CD14-positive monocyte (primary cell): Measurements from ENCODE around the gene RELN. TPM values are rescaled to one million over a fixed set of nuclear protein-coding genes. Genes with fewer than 3 reads are reported as not detected.

ENCODE experiments used
- DNase-seq, 3 donors: peaks; one replicate each; pipeline ENCODE4 v3.0.0-alpha.2; 2011 to 2022
- H2AFZ ChIP-seq: 2 replicates; pipeline ENCODE4 v1.6.0; 2012; ENCODE audit warnings: mild to moderate bottlenecking, low read depth, low read length, inconsistent platforms; ENCODE audit not compliant: insufficient read depth, poor library complexity, severe bottlenecking
- H3K27ac ChIP-seq, 2 donors: 1 replicate in 1 of 2; 2 replicates in 1 of 2; pipeline ENCODE4 v1.5.1; 2012 to 2013; ENCODE audit warnings: low read length in 2 of 2, control low read depth in 1 of 2, inconsistent platforms in 1 of 2, low read depth in 1 of 2, mild to moderate bottlenecking in 1 of 2
- H3K27me3 ChIP-seq, 2 donors: one replicate each; pipeline versions ENCODE4 v1.6.0 to v1.6.1; 2011 to 2013; ENCODE audit warnings: low read length in 2 of 2; ENCODE audit not compliant: control insufficient read depth in 2 of 2, insufficient read depth in 2 of 2
- H3K36me3 ChIP-seq, 2 donors: replicated peaks in 1 of 2; 1 replicate in 1 of 2; 2 replicates in 1 of 2; pipeline versions ENCODE4 v1.5.1 to v1.6.1; 2012 to 2013; ENCODE audit warnings: low read length in 2 of 2, control low read depth in 1 of 2, inconsistent platforms in 1 of 2, mild to moderate bottlenecking in 1 of 2; ENCODE audit not compliant: insufficient read depth in 2 of 2, control insufficient read depth in 1 of 2
- H3K4me1 ChIP-seq, 2 donors: 1 replicate in 1 of 2; 2 replicates in 1 of 2; pipeline versions ENCODE4 v1.5.1 to v1.6.1; 2012 to 2013; ENCODE audit warnings: low read length in 2 of 2, control low read depth in 1 of 2, inconsistent platforms in 1 of 2, mild to moderate bottlenecking in 1 of 2, moderate library complexity in 1 of 2; ENCODE audit not compliant: insufficient read depth in 2 of 2, control insufficient read depth in 1 of 2
- H3K4me2 ChIP-seq: replicated peaks from 2 replicates; pipeline ENCODE3; 2012; ENCODE audit warnings: low read length, moderate library complexity, mild to moderate bottlenecking; ENCODE audit not compliant: poor library complexity, severe bottlenecking; ENCODE audit errors: extremely low read depth
- H3K4me3 ChIP-seq, 3 experiments: fragments of 200-600 bp in 1 of 3; sonication (generic) in 1 of 3; replicated peaks in 1 of 3; 1 replicate in 2 of 3; 2 replicates in 1 of 3; pipeline ENCODE4 v1.5.1; 2011 to 2013; ENCODE audit warnings: low read length in 3 of 3, mild to moderate bottlenecking in 3 of 3, control low read depth in 2 of 3, low read depth in 2 of 3, inconsistent platforms in 1 of 3, moderate library complexity in 1 of 3
- H3K79me2 ChIP-seq: 2 replicates; pipeline ENCODE4 v1.6.0; 2012; ENCODE audit warnings: mild to moderate bottlenecking, control low read depth, inconsistent platforms, low read length, moderate library complexity; ENCODE audit not compliant: insufficient read depth
- H3K9ac ChIP-seq: 2 replicates; pipeline ENCODE4 v1.6.0; 2017; ENCODE audit warnings: low read length, mild to moderate bottlenecking; ENCODE audit not compliant: insufficient read depth, poor library complexity, severe bottlenecking
- H3K9me3 ChIP-seq, 2 donors: replicated peaks in 1 of 2; 1 replicate in 1 of 2; 2 replicates in 1 of 2; pipeline versions ENCODE4 v1.5.1 to v1.6.1; 2012 to 2013; ENCODE audit warnings: low read length in 2 of 2, control low read depth in 1 of 2; ENCODE audit not compliant: control insufficient read depth in 1 of 2, insufficient read depth in 1 of 2
- H4K20me1 ChIP-seq: 2 replicates; pipeline ENCODE4 v1.6.0; 2012; ENCODE audit warnings: mild to moderate bottlenecking, low read length, control low read depth, moderate library complexity; ENCODE audit not compliant: insufficient read depth
- H3K27ac Mint-ChIP-seq, 7 donors: one replicate each; pipeline ENCODE4 v1.8.0; 2020; ENCODE audit warnings: mild to moderate bottlenecking in 7 of 7, mixed read lengths in 7 of 7, moderate library complexity in 6 of 7, inconsistent platforms in 2 of 7
- H3K27me3 Mint-ChIP-seq, 3 donors: one replicate each; pipeline ENCODE4 v1.8.0; 2021 to 2022; ENCODE audit warnings: low read depth in 3 of 3, mild to moderate bottlenecking in 3 of 3, mixed read lengths in 3 of 3, moderate library complexity in 3 of 3, inconsistent platforms in 1 of 3
- H3K36me3 Mint-ChIP-seq, 2 donors: one replicate each; pipeline ENCODE4 v1.8.0; 2020; ENCODE audit warnings: mixed read lengths in 2 of 2, inconsistent platforms in 1 of 2, mild to moderate bottlenecking in 1 of 2
- H3K4me1 Mint-ChIP-seq: one replicate; pipeline ENCODE4 v1.8.0; 2020; ENCODE audit warnings: mild to moderate bottlenecking, mixed read lengths
- H3K4me3 Mint-ChIP-seq, 2 donors: one replicate each; pipeline ENCODE4 v1.8.0; 2020; ENCODE audit warnings: mild to moderate bottlenecking in 2 of 2, mixed read lengths in 2 of 2, moderate library complexity in 1 of 2
- H3K9me3 Mint-ChIP-seq, 7 donors: one replicate each; pipeline ENCODE4 v1.8.0; 2020 to 2022; ENCODE audit warnings: mixed read lengths in 7 of 7, mild to moderate bottlenecking in 6 of 7, moderate library complexity in 6 of 7, inconsistent platforms in 2 of 7
- WGBS: methylation state at CpG from one replicate; pipeline ENCODE4 v1.1.5; 2013; ENCODE audit warnings: missing lambda C conversion rate; ENCODE audit not compliant: insufficient coverage; 5-methylcytosine and 5-hydroxymethylcytosine counted together
- intact Hi-C, 2 donors: fragments of 100-400 bp; cut with micrococcal nuclease; formaldehyde crosslinking; loops; one replicate each; pipeline versions ENCODE4 v1.15.0 to v1.15.1; 2023
- polyA plus RNA-seq, 3 donors: library from polyadenylated mRNA; depleted of rRNA in 1 of 3; unstranded in 2 of 3; stranded (reverse) in 1 of 3; fragments of 300-500 nt in 2 of 3; fragments of >200 nt in 1 of 3; fragmentation: Illumina TruSeq in 2 of 3; gene quantifications; 1 replicate in 2 of 3; 2 replicates in 1 of 3; pipeline ENCODE4 v1.2.3, GENCODE V29; 2012 to 2021
- TF ChIP-seq, protein P1 (sequence below): fragments of 200-600 bp; IDR thresholded peaks from one replicate; pipeline ENCODE4 v1.8.0; 2022; ENCODE audit warnings: antibody characterized with exemption, mild to moderate bottlenecking

RELN gene
- polyA plus RNA-seq, 3 donors, result not detected

DNA sequence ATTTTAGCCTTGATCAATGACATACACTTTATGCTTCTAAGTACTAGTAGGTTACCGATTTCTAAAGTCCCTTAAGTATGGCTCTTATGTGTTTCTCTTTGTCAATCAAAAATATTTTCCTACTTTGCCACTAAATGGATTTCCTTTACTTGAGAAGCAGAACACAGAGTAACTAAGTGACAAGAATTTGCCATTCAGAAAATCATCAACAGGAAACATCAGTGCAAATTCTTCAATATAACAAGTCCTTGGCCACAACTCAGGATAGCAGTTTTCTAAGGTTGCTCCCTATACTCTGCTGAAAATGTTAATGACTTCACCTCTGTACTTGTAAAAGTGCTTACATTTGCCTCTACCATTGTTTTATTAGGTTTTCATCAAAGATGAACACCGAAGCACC lies 303.8 kb downstream of the RELN start:
- no peak for DNase-seq
- no peaks in the 10 kb centered on the region for H3K4me1 ChIP-seq
- H3K9ac ChIP-seq, result no peak overlapping the region
- Mint-ChIP-seq H3K4me1 (no peaks in the 10 kb centered on the region), H3K36me3 (no peaks in the 10 kb centered on the region), H3K4me3 (no peak overlapping the region), H3K27me3 (no peaks in the 10 kb centered on the region), H3K27ac (no peak overlapping the region), H3K9me3 (no peaks in the 10 kb centered on the region)
- WGBS, result 100% methylated on average over 1 of the region's 2 CpGs
- H3K27me3 ChIP-seq, result no peaks in the 10 kb centered on the region
- H3K79me2 ChIP-seq, result no peaks in the 10 kb centered on the region
- no peak overlapping the region for H3K27ac ChIP-seq
- TF ChIP-seq, protein P1, sequence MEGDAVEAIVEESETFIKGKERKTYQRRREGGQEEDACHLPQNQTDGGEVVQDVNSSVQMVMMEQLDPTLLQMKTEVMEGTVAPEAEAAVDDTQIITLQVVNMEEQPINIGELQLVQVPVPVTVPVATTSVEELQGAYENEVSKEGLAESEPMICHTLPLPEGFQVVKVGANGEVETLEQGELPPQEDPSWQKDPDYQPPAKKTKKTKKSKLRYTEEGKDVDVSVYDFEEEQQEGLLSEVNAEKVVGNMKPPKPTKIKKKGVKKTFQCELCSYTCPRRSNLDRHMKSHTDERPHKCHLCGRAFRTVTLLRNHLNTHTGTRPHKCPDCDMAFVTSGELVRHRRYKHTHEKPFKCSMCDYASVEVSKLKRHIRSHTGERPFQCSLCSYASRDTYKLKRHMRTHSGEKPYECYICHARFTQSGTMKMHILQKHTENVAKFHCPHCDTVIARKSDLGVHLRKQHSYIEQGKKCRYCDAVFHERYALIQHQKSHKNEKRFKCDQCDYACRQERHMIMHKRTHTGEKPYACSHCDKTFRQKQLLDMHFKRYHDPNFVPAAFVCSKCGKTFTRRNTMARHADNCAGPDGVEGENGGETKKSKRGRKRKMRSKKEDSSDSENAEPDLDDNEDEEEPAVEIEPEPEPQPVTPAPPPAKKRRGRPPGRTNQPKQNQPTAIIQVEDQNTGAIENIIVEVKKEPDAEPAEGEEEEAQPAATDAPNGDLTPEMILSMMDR, result no peak
- no peak overlapping the region for H3K4me3 ChIP-seq
- H3K9me3 ChIP-seq, result no peaks in the 10 kb centered on the region
- intact Hi-C loops, result no loop called here
- H4K20me1 ChIP-seq, result no peaks in the 10 kb centered on the region
- H3K4me2 ChIP-seq, result no peak overlapping the region
- H2AFZ ChIP-seq, result no peak overlapping the region
- H3K36me3 ChIP-seq, result no peaks in the 10 kb centered on the region

DNA sequence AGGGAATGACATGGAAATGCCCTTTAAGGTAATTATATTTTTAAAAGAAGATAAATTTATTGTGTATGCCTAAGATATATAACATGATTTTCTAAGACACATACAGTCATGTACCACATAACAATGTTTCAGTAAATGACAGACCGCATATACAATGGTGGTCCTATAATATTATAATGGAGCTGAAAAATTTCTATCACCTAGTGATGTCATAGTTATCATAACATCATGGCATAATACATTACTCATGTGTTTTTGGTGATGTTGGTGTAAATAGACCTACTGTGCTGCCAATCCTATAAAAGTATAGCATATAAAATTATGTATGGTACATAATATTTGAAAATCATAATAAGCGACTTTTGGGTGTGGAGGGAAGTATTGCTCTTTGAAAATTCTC lies 306.1 kb downstream of the RELN start:
- Mint-ChIP-seq H3K4me1 (no peaks in the 10 kb centered on the region), H3K27ac (no peak overlapping the region), H3K4me3 (no peak overlapping the region), H3K36me3 (no peaks in the 10 kb centered on the region), H3K9me3 (no peaks in the 10 kb centered on the region), H3K27me3 (no peaks in the 10 kb centered on the region)
- TF ChIP-seq, protein P1, result no peak
- Histone ChIP-seq H3K36me3 (no peaks in the 10 kb centered on the region), H3K9me3 (no peaks in the 10 kb centered on the region), H3K4me2 (no peak overlapping the region), H3K79me2 (no peaks in the 10 kb centered on the region), H4K20me1 (no peaks in the 10 kb centered on the region), H3K4me1 (no peaks in the 10 kb centered on the region), H3K9ac (no peak overlapping the region), H3K27ac (no peak overlapping the region), H2AFZ (no peak overlapping the region), H3K27me3 (no peaks in the 10 kb centered on the region), H3K4me3 (no peak overlapping the region)
- intact Hi-C loops, result no loop called here
- DNase-seq, result no peak
- WGBS, result no CpG with 5 or more reads among the region's 2 CpGs
